ENCODE measurements around the gene TLX2.

The TLX2 gene

DNA sequence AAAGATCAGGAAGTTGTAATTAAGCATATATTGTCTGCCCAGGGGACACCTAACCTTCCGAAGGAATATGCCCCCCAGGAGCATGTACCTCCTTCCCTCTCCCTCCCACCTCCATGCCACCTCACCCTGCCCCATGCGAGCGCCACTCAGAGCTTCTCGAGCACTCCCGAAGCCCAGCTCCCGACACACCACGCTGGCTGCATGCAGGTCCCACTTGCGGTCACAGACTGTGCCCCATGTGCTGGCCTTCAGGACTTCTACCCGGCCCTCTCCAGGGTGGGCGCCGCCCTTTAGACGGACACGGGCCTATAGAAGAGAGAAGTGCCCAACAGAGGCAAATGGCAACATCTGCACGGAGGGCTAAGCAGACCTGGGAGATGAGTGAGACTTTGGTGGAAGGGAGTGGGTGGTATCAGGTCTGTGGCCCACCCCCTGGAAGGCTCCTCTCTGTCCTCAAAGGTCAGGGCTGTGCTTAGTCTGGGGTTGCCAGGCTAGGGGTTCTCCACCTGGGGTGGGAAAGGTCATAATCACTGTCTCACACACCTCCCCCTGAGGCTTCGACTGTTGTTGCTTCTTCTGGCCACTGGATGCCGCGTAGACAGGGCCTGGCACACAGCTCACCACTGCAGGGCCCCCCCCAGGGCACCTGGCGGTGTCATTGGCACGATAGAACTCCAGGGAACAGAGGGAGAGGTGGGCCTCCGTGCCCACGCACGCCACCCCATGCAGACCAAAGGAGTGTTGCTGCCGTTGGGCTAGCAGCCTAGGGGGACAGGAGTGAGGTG, 22.1 kb downstream of the TLX2 start:
- DNase-seq: no peak

DNA sequence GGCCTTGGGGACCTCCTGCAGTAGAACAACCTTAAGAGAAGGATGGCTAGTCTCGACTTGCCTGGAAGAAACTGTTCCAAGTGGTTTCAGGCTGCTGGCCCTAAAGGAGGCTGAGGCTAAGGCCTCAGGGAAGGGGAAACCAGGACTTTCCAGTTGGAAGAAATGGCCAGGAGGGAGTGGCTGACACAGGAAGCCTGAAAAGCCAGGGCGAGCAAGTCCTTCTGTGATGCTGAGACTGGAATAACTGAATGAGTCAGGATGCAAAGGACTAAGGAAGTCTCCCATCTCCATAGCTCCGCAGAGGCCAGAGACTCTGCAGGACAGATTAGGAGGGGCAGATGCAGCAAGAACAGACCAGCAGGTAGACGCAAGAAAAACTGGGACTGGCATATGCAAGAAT, 22.9 kb downstream of the TLX2 start:
- no peak for DNase-seq

DNA sequence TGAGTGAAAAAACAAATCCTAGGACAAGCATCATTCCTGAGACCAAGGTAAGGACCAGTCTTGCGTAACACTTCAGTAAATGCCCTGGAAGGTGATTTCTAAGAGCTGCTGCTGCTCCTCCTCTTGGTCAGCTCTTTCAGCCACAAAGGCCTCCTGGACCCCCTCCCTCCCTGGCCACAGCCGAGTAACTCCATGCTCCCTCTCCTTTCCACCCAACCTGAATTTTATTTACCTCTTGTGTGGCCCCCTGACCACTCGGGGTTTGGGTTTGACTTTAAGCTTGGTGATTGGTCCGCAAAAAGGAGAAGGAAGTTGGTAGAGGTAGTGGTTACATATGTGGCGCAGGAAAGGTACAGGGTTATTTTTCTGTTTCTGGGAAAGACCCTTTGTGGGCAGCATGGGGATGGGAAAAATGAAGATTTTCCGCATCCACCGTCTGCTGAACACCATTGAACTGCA, 24.7 kb downstream of the TLX2 start:
- DNase-seq: no peak

DNA sequence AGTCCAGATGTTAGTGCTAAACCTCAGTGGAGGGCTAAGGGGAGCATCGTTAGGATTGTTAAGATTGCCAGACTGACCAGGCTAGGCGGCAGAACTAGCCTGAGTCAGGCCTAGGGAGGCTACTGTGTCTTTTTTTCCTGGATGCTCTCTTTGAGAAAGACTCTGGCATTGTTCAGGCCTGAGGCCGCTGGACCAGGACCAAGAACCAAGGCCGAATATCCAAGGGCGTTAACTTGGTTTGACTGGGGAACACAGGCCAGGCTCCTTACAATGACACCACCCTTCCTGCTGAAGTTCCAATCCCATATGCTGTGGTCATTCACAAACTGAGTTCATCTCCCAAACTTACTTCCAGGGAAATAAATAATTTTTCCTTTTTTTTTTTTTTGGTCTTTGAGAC, 26.0 kb downstream of the TLX2 start:
- DNase-seq: no peak

DNA sequence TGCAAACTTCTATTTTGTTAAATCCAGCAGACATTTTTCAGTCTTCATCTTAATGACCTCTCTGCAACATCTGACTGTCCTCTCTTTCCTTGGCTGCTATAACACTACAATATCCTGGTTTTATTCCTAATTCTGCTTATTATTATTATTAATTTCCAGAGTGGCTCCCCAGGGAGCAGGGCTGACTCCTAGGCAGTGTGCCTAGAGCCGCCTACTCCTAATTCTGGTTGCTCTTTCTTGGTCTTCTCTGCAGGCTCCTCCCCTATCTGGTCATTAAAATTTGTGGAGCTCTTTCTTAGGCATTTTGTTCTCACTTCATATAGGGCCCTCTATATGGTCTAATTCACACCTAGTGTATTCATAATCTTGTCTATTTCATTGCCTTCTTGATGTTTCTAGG, 28.7 kb downstream of the TLX2 start:
- DNase-seq: no peak

DNA sequence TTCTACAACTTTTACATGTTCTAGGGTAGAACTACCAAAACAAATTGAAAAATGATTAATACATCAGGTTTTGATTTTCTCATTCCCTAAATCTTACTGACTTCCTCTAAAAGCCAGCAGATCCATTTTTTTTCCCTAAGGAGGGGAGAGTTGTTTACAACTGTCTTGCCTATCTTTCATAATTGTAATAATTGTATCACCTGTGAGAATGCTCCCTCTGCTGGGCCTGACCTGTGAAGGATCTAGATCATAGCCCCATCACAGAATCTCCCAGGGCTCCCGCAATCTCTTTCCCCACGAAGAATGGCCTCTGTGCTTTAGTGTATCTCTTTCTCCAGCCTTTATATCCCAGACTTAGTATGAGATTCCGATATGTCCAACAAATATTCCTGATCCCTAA, 30.4 kb downstream of the TLX2 start:
- DNase-seq: no peak

DNA sequence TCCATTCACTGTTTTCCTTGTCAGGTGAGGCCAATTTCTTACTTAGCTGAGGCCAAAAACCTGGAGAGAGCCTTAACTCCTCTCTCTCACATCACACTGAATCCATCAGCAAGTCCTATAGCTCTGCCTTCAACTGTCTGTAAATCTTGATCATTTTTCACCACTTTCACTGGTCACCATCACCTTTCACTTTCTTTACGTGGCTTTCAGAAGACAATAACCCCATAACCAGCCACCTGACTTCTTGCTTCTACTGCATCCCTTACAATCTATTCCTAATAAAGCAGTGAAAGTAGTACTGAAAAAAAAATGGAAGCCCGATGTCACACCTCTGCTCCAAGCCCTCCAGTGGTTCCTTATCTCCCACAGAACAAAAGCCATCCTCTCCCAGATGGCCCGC, 31.8 kb downstream of the TLX2 start:
- DNase-seq: no peak

DNA sequence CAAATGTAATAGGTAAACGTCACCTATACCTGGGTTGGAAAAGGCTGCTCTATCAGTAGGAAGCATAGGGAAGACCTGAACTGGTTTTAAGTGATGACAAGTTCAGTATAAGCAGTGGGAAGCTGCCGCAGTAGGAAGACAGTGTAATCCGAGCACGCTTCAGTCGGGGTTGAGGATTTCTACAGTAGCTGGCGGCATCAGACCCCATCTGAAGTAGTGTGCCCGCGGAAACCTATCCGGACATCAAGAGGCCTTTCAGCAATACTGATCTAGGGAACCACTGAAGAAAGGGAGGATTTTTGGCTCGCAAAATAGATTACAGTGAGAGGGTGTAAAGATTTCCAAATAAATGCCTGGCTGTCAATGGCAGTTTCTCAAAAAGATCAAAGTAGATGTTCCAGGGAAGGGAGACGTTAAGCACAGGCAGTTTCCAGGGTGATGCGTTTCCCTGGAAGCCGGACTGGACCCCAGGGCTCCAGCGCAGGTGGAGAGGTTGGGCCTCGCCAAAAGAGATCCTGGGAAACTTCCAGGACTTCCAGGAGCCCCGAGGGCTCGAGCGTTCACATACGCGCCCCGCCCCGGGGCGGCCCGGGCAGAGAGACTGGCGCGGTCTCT, 34.1 kb downstream of the TLX2 start:
- DNase-seq: no peak

DNA sequence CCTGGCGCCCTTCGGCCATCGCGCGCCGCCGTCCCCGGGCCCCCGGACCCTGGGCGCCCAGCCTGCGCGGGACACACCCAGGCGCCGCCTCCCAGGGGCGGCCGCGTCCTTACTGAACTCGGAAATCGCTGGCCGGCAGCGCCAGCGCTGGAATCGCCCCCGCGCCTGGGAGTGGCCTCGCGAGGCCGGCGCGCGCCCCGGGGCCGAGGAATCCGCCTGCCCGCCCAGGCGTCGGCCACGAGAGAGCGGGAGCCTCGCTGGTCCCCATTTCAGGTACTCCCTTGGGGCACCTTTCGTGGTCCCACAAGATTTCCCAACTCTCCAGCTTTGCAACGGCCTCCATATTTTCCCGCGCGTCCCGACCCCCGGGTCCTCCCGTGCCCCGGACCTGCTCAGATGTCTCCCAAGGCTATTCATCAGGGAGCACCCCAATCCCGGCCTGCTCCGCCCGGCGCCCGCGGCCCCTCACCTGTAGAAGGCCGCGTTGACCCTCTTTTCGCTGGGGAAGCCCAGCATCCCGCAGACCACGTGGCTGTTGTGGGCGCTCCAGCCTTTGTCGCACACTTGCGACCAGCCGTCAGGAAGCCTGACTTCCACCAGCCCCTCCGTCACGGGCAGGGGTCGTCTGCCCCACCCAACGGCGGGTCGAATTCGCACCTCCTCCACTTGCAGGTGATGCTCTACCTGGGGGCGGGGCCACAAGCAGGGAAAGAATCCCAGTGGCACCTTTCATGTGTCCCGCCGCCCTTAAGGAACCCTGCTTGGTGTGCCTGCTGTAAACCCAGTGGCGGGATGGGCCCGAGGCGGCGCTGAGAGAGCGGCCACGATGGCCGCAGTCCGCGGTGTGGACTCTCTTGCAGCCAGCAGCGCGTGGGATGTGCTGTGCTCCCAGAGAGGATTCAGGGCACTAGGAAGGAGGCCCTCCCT, 34.9 kb downstream of the TLX2 start:
- DNase-seq: no peak

DNA sequence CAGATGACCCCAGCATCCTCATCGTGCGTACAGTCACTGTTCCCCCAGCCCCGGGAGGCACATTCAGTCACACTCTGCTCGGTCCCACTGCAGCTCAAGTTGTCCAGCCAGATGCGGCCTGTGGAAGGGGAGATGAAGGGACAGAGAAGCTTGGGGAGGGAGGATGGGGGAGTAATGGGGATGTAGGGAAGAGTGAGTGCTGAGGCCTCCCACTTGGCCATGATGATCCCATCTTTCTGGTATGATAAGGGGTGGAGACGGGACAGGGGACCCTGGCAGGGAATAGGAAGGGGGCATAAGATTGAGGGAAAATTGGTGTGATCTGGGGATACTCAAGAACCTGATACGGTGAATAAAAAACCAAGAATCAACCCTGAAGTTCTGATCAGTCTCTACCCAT, 36.0 kb downstream of the TLX2 start:
- no peak for DNase-seq

DNA sequence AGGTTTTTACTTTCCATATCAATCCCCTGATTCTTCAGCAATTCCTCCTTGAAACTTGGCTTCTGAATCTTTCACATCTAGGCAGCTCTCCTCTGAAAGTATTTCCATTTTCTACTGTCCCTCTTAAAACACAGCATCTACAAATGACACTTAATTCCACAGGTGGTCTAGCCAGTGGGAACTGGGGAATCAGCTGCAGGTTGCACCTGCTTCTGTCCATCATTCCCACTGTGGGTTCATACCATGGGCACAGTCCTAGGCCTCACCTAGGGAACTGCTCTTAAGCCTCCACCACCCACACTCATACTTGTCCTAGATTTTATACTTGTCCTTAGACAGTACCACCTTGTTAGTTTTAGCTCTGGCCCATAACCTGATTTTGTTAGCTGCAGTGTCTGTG, 37.3 kb downstream of the TLX2 start:
- DNase-seq: no peak

DNA sequence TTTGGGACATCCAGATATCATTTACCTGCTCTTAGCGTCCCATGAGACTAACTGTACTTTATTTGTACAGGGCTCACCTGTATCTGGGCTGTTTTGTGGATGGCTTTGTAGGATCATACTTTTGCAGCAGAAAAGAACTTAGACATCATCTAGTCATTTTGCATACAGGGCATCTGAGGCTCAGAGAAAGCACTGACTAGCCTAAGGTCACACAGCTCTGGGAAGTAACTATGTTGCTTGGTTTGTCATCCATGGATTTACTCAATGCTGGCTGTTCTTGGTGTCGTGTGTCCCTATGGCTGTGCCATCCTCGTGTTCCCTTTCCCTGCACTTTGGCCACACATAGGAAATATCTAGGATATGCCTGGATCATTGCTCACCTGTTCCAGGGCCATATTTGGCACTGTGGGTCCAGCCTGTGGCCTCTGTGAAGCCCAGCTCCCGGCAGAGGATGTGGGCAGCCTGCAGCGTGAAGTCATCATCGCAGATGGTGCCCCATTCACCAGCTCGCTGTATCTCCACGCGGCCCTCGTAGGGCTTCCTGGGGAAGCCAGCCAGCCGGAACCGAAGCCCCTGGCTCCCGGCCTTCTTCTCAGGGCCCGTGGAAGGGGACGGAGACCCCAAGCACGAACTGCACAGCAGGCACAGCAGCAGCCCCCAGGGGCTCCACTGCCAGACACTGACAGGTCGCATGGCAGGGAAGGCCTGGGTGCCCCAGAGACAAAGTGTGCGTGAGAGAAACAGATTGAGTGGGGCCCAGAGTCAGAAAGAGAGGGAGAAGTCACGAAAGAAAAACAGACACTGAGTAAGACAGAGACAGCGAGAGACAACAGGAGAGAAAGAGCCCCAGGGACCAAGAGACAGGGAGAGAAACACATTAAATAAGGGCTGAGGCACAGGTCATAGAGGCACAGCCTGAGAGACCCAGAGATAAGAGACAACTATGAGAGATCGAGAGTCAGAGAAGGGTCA, 38.0 kb downstream of the TLX2 start:
- DNase-seq: no peak

DNA sequence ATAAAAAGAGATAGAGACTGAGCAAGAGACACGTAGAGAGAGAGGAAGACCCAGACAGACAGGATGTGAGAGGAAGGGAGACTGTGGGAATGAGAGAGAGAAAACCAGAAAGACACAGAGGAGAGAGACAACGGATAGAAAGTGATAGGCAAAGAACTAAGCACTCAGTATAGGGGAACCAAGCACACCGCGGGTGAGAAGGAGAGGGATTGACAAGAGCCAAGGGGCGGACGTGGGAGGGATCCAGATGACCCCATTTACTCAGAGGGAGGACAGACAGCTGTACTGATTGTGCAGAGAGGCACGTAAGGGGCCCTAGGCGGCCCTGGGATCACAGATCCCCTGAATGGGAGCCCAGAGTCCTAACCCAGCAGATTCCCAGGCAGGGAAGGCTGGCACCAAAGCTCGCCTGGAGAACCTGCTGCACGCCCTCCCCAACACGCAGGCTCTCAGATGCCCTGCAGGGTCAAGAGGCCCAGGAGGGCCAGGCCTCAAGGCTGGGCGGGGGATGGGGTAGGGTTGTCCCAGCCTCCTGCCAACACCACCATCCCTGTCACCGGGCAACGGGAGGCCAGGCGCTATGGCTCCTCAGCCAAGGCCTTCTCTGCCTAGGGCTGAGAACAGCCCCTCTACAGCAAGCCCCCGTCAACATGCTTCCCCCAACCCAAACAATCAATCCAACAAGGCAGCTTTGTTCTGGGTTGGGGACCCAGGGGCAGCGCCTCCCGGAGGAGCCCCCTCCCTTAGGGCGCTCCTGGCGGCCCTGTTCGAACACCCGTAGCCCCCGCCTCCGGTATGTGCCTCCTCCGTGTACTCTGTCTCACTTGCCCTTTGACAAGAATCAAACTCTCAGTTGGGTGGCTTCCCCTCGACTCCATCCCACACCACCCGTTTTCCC, 38.9 kb downstream of the TLX2 start:
- no peak for DNase-seq

DNA sequence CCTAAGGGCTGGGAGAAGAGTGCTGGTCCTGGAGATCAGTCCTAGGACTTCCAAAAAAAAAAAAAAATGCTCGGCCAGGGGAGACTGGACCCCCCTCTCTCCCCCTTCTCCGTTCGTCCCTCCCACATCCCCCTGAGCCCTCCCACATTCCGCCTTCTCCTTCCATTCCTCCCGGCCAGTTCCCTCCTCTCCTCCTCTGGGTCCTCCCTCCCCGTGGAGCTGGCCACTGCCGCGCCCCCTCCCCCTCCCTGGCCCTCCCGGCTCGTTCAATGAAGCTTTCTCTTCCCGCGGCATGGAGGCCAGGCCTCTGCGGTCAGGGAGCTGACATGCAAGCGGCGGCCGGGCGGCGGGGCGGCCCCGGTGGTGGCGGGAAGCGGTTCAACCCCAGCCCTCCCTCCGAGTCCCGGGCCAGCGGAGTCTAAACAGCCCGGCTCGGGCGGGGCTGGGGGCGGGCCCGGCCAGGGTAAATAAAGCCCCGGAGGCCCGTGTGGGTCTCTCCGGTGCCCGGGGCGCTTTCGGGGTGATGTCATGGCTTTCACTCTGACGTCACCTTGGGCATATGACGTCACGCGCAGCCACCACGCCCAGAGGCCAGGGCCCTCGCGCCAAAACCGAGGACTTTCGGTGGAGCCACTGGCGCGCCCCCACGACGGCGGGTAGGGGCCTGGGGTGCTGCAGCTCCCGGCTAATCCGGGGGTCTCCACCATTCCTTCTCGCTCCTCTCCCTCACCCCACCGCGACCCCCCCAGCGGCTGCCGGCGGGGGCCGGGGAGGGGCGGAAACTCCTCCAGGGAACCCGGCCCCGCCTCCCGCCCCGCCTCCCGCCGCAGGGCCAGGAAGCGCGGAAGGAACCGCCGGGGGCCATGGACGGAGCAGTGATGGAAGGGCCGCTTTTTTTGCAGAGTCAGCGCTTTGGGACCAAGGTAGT, 39.9 kb downstream of the TLX2 start, which contains the start of the genes DOK1 and LOXL3:
TSS of gene DOK1 (plus strand) at position 829 of the 928 bp plus-strand sequence. CDS start at position 864, 35 bp downstream.
TSS of gene LOXL3 (minus strand) at position 51 of the 928 bp plus-strand sequence. CDS start 1,308 bp downstream, outside the sequence.
- DNase-seq: peak; percentile 77 to 84

DNA sequence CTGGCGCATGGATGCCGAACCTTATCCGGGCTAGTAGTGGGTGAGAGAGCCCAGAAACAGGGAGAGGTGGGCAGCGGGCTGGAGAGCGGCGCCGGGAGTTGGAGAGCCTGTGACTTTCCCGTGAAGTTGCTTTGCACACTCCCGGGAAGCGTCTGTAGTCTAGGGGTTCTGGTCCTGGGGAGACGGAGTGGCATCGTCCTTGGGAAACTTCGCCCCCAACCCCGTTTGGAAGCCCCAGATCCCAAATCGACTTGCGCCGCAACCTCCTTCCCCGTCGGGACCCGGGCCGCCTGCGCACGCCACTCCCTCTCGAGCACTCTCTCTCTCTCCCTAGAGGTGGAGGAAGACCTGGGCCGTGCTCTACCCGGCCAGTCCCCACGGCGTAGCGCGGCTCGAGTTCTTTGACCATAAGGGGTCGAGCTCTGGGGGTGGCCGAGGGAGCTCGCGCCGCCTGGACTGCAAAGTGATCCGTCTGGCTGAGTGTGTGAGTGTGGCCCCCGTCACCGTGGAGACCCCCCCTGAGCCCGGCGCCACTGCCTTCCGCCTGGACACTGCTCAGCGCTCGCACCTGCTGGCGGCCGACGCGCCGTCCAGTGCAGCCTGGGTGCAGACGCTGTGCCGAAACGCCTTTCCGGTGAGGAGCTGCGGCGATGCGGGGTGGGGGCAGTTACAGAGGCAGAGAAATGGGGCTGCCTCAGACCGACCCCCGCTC, 40.7 kb downstream of the TLX2 start:
- peak; percentile 28 to 47 for DNase-seq

DNA sequence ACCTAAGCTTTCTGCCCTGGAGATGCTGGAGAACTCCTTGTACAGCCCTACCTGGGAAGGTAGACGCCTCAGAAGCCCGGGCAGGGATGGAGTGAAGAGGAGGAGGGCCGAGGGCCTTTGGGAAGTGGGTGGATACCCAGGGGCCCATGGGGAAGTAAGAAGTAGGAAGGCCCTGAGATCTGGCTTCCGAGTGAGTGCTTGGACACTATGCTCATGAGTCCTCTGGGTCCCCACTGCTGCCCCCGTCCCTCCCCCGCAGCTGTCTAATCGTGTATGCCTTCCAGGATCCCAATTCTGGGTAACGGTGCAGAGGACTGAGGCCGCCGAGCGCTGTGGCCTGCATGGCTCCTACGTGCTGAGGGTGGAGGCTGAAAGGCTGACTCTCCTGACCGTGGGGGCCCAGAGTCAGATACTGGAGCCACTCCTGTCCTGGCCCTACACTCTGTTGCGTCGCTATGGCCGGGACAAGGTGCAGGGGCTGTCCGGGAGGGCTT, 41.4 kb downstream of the TLX2 start:
- DNase-seq: no peak

DNA sequence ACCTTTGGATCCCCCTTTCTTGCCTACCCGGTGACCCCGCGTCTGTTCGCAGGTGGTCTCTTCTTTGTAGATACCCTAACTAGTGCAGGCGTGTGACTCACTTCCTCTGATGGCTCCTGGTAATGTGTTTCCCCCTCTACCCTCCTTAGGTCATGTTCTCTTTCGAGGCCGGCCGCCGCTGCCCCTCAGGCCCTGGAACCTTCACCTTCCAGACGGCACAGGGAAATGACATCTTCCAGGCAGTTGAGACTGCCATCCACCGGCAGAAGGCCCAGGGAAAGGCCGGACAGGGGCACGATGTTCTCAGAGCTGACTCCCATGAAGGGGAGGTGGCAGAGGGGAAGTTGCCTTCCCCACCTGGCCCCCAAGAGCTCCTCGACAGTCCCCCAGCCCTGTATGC, 41.9 kb downstream of the TLX2 start:
- no peak for DNase-seq

DNA sequence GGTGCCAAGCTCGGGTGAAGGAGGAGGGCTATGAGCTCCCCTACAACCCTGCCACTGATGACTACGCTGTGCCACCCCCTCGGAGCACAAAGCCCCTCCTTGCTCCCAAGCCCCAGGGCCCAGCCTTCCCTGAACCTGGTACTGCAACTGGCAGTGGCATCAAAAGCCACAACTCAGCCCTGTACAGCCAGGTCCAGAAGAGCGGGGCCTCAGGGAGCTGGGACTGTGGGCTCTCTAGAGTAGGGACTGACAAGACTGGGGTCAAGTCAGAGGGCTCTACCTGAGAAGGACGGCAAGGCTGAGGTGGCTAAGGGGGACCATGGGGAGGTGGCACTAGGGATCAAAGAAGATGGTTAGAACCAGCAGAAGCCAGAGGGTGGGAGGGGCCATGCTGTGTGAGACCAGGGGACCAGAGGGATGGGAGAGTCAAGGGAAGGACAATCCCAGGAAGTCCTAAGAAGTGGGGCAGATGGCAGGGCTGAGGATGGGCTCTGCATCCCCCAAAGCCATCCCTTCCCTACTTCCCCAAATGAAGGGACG, 42.7 kb downstream of the TLX2 start:
- no peak for DNase-seq
